A549 (cell line): ENCODE measurements around the gene PEX14.
"Not testable (repeated sequence)": the region's sequence is repeated elsewhere in the genome, so short reads cannot be mapped to it uniquely, and the experiment has no call there.

ENCODE experiments used
- CHD4 ChIP-seq: fragments of 200-600 bp; sonication (generic); IDR thresholded peaks from 2 replicates; pipeline ENCODE4 v1.6.1; 2016; ENCODE audit warnings: antibody characterized with exemption, mild to moderate bottlenecking, borderline replicate concordance
- JUNB ChIP-seq: fragments of >200 bp; sonication (Bioruptor Twin); formaldehyde crosslinking; IDR thresholded peaks from 2 replicates; pipeline ENCODE4 v1.6.1; 2016
- POLR2A ChIP-seq: IDR thresholded peaks from 2 replicates; pipeline ENCODE4 v1.6.1; 2012; ENCODE audit warnings: mild to moderate bottlenecking, low read length
- ZFP36 ChIP-seq: fragments of 450-650 bp; IDR thresholded peaks from 2 replicates; pipeline ENCODE4 v1.6.1; 2014; ENCODE audit warnings: borderline replicate concordance; ENCODE audit not compliant: partially characterized antibody
- ZNF302 ChIP-seq: fragments of 250-450 bp; sonication (Bioruptor Pico); IDR thresholded peaks from 2 replicates; pipeline ENCODE4 v1.9.0; 2021; ENCODE audit warnings: inconsistent platforms, mild to moderate bottlenecking, moderate library complexity
- TF ChIP-seq, protein P1 (sequence below): fragments of >200 bp; sonication (Bioruptor Twin); formaldehyde crosslinking; IDR thresholded peaks from 3 replicates; pipeline ENCODE4 v1.5.1; 2016

DNA sequence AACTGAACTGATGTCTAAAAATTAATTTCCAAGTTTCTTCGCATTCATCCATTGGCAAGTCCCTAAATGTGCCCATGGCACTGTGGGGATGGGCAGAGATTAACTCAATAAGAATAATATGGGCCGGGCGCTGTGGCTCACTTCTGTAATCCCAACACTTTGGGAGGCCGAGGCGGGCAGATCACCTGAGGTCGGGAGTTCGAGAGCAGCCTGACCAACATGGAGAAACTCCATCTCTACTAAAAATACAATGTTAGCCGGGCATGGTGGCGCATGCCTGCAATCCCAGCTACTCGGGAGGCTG lies 489 bp upstream of the PEX14 start:
- TF ChIP-seq, protein P1, sequence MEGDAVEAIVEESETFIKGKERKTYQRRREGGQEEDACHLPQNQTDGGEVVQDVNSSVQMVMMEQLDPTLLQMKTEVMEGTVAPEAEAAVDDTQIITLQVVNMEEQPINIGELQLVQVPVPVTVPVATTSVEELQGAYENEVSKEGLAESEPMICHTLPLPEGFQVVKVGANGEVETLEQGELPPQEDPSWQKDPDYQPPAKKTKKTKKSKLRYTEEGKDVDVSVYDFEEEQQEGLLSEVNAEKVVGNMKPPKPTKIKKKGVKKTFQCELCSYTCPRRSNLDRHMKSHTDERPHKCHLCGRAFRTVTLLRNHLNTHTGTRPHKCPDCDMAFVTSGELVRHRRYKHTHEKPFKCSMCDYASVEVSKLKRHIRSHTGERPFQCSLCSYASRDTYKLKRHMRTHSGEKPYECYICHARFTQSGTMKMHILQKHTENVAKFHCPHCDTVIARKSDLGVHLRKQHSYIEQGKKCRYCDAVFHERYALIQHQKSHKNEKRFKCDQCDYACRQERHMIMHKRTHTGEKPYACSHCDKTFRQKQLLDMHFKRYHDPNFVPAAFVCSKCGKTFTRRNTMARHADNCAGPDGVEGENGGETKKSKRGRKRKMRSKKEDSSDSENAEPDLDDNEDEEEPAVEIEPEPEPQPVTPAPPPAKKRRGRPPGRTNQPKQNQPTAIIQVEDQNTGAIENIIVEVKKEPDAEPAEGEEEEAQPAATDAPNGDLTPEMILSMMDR, result not testable (repeated sequence)
- TF ChIP-seq POLR2A; CHD4; ZFP36; ZNF302 (CRISPR knock-in tag); JUNB: not testable (repeated sequence)
